AG04449 (cell line): ENCODE data around the gene TSR2.

ENCODE experiments used
- CTCF ChIA-PET: fragments of 350-600 bp; formaldehyde crosslinking; extraction: SDS; loops from one replicate; lab custom pipeline; 2021; ENCODE audit warnings: antibody characterized with exemption; lab: Yijun Ruan, JAX
- POLR2A ChIA-PET: fragments of 400-600, 350-600 bp; formaldehyde crosslinking; extraction: SDS; loops from one replicate; lab custom pipeline; 2020; ENCODE audit warnings: antibody characterized with exemption, inconsistent platforms; lab: Yijun Ruan, JAX
- DNase-seq: peaks from one replicate; pipeline ENCODE4 v3.0.0-alpha.2; 2010; ENCODE audit warnings: low read depth, low spot score
- H3K4me3 ChIP-seq: 2 replicates; pipeline ENCODE4 v1.5.1; 2011; ENCODE audit warnings: low read depth, mild to moderate bottlenecking, control low read depth, low read length
- TF ChIP-seq, protein P1 (sequence below): IDR thresholded peaks from one replicate; pipeline ENCODE4 v1.5.1; 2011; ENCODE audit warnings: mild to moderate bottlenecking, moderate library complexity, low read length, control low read depth, inconsistent platforms; ENCODE audit not compliant: insufficient read depth; ENCODE audit errors: missing control alignments

The TSR2 gene

DNA sequence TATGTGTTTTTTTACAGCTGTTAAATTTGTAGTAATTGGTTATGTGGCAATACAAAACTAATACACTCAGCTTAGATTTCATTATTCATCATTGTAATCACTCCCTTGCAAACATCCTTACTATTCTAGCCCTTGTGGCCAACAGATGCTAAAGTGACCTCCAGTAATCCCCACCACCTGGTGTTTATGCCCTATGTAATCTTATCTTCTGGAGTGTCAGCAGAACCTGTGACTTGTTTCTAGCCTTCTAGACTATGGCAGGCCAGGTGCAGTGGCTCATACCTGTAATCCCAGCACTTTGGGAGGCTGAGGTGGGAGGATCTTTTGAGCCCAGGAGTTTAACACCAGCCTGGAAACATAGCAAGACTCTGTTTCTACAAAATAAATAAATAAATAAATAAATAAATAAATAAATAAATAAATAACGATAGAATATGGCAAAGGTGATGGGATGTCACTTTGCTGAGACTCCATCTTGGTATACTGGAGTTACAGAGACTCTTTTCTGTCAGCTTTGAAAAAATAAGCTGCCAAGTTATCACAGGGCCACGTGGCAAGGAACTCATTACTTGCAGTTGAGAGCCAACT is 12.3 kb upstream of the TSR2 start:
- no peak overlapping the region for H3K4me3 ChIP-seq
- TF ChIP-seq, protein P1, sequence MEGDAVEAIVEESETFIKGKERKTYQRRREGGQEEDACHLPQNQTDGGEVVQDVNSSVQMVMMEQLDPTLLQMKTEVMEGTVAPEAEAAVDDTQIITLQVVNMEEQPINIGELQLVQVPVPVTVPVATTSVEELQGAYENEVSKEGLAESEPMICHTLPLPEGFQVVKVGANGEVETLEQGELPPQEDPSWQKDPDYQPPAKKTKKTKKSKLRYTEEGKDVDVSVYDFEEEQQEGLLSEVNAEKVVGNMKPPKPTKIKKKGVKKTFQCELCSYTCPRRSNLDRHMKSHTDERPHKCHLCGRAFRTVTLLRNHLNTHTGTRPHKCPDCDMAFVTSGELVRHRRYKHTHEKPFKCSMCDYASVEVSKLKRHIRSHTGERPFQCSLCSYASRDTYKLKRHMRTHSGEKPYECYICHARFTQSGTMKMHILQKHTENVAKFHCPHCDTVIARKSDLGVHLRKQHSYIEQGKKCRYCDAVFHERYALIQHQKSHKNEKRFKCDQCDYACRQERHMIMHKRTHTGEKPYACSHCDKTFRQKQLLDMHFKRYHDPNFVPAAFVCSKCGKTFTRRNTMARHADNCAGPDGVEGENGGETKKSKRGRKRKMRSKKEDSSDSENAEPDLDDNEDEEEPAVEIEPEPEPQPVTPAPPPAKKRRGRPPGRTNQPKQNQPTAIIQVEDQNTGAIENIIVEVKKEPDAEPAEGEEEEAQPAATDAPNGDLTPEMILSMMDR, result no peak
- ChIA-PET POLR2A (interaction anchor here (0.6 kb wide), 1 partner anchor 9 kb away, joined by 3 read pairs; no protein-coding TSS in a partner anchor), CTCF (no interaction called here)
- DNase-seq, result no peak

DNA sequence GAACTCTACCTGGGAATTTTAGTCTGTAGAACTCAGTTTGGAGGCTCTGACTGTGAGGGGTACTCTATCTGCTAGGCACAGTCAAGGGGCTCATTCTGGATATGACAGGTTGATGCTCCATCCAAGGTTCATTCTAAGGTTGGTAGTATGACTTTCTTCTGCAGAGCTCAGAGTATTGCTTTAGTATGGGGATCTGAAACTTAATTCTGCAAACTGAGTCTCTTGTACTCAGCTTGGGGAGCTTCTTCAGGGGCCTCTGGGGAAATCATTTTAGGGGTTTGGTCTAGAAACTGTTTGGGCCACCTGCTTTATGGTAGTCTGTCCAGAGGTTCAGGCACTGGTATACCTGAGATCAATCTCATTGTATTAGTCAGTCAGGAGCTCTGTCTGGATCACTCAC is 9.7 kb upstream of the TSR2 start:
- TF ChIP-seq, protein P1, result no peak
- no peak overlapping the region for H3K4me3 ChIP-seq
- DNase-seq, result no peak
- ChIA-PET POLR2A (no interaction called here), CTCF (no interaction called here)

DNA sequence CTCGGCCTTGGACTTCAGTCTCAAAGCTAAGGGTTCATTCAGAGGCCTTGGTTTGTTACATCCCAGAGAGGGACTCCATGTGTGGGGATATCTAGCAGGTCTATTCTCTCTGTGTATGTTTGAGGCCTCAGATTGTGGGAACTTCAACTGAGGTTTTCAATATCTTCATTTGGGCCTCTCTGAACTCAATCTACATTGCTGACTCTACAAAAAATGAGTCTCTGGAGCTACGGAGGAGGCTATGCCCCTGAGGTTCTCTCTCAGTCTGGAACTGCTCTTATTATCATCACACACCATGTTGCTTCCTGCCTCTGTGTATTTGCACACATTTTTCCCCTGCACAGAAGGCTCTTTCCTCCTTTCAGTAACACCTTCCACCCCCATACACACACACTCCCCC is 5.1 kb upstream of the TSR2 start:
- no peak for DNase-seq
- no peak overlapping the region for H3K4me3 ChIP-seq
- POLR2A ChIA-PET, result no interaction called here
- TF ChIP-seq, protein P1, result no peak
- CTCF ChIA-PET, result no interaction called here

DNA sequence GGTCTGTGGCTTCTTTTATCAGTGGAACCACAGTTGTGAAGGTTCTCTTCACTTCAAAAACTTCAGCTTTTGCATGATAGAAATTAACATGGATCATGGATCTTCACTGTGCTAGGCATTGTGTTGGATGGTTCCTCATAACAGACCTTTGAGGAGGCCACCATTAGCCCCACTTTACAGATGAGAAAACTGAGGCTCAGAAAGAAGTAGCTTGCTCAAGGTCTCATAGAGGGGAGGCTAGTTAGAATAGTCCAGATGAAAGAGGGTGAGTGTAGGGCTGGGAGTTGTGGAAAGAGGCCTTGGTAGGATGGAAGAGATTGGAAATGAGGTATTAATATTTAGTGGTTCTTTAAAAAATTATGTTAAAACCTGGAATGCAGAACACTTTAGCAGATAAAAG is 2.6 kb downstream of the TSR2 start:
- no peak for DNase-seq
- ChIA-PET CTCF (no interaction called here), POLR2A (no interaction called here)
- no peak overlapping the region for H3K4me3 ChIP-seq
- TF ChIP-seq, protein P1, result no peak

DNA sequence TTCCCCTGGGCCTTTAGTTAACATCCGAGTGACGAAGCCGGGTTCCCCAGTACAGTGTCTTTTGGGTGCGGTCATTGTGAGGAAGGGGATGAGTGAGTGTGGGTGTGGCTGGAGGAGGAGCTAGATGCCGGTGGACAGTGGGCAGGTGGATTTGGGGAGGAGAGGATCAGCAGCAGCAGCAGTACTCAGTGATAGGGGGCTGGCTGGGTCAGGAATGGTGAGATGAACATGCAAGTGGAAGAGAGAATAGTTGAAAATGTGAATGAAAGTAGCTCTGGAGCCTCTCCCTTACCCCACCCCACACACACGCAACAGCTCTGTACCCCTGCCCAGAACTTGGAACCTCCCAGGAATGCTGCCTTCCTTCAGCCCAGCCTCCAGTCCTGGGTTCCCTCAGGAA is 4.5 kb downstream of the TSR2 start:
- H3K4me3 ChIP-seq, result no peak overlapping the region
- DNase-seq, result no peak
- ChIA-PET CTCF (no interaction called here), POLR2A (no interaction called here)
- TF ChIP-seq, protein P1, result no peak

DNA sequence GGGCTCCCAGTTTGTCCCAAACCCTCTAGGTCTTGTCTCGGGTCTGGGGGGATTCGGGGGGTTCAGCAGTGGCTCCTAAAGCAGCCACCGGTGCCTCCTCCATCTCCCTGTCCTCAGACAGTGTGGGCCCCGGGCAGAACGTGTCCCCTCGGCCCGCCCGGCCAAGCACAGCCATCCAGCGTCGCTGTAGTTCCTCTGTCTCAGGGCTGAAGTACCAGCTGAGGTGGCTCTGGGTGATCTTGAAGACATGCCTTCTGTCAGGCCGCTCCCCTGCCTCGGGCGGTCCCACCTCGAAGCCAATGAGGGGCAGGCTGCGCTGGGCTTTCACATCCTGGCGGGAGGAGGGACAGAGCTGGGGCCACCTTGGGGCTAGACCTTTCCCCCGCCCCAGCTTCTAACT is 5.9 kb downstream of the TSR2 start:
- no peak for DNase-seq
- TF ChIP-seq, protein P1, result no peak
- H3K4me3 ChIP-seq, result no peak overlapping the region
- ChIA-PET CTCF (no interaction called here), POLR2A (no interaction called here)
